Measurements from ENCODE around the gene GSG1L.

The GSG1L gene

DNA sequence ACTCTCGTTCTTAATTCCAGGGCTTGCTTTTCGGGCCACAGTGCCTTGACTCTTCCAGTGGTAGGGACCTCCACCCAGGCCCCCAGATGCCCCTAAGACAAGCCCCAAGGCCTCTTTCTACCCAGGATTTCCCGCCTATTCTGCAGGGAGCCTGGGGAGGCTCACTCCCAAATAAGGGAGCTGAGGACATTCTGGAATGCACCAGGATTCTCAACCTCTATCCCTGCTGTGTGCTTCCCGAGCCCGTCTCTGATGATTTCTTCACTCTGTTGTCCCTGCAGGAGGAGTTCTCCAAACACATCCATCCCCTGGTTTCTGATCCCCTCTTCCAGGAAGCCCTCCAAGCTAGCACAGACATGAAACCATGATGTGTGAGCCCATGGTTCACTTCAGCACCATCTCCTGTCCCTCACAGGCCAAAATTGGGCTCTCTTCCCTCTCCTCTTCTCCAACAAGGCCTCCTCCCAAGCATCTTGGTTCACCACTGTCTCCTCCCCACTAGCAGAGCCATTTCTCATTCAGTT, 257.6 kb downstream of the GSG1L start:
- H3K4me3 ChIP-seq (ENCODE audit: low read depth, low read length): no peak overlapping the region
- TF ChIP-seq, protein P1, sequence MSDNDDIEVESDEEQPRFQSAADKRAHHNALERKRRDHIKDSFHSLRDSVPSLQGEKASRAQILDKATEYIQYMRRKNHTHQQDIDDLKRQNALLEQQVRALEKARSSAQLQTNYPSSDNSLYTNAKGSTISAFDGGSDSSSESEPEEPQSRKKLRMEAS (IDR thresholded peaks at IDR 0.05; ENCODE audit: low read depth, low read length): no peak
- TF ChIP-seq MYC (IDR thresholded peaks at IDR 0.05; ENCODE audit: low read depth, low read length): no peak
- no peak for TF ChIP-seq POLR2A (IDR thresholded peaks at IDR 0.05; ENCODE audit: extremely low read depth, insufficient read length)
- no peak for TF ChIP-seq CTCF (IDR thresholded peaks at IDR 0.05; ENCODE audit: low read depth, low read length)
- DNase-seq (ENCODE audit: low read depth): no peak

- DNase-seq (ENCODE audit: low read depth): peak; percentile 14
- no peak for TF ChIP-seq MYC (IDR thresholded peaks at IDR 0.05; ENCODE audit: low read depth, low read length)
- TF ChIP-seq CTCF (IDR thresholded peaks at IDR 0.05; ENCODE audit: low read depth, low read length): no peak
- TF ChIP-seq, protein P1 (IDR thresholded peaks at IDR 0.05; ENCODE audit: low read depth, low read length): no peak
- TF ChIP-seq POLR2A (IDR thresholded peaks at IDR 0.05; ENCODE audit: extremely low read depth, insufficient read length): no peak
- H3K4me3 ChIP-seq (ENCODE audit: low read depth, low read length): no peak overlapping the region
Observed at GRCh38 chr16:27803775-27804549, 259.6 kb downstream of the GSG1L start.

GRCh38 chr16:27802664-27803439, 260.7 kb downstream of the GSG1L start:
- no peak for DNase-seq (ENCODE audit: low read depth)
- no peak overlapping the region for H3K4me3 ChIP-seq (ENCODE audit: low read depth, low read length)
- no peak for TF ChIP-seq POLR2A (IDR thresholded peaks at IDR 0.05; ENCODE audit: extremely low read depth, insufficient read length)
- no peak for TF ChIP-seq CTCF (IDR thresholded peaks at IDR 0.05; ENCODE audit: low read depth, low read length)
- TF ChIP-seq, protein P1 (IDR thresholded peaks at IDR 0.05; ENCODE audit: low read depth, low read length): no peak
- TF ChIP-seq MYC (IDR thresholded peaks at IDR 0.05; ENCODE audit: low read depth, low read length): no peak

GRCh38 chr16:27801289-27801945, 262.1 kb downstream of the GSG1L start:
- H3K4me3 ChIP-seq (ENCODE audit: low read depth, low read length): no peak overlapping the region

More at GRCh38 chr16:27801289-27801945, 262.1 kb downstream of the GSG1L start:
- TF ChIP-seq POLR2A (IDR thresholded peaks at IDR 0.05; ENCODE audit: extremely low read depth, insufficient read length) (no peak), CTCF (IDR thresholded peaks at IDR 0.05; ENCODE audit: low read depth, low read length) (no peak), MYC (IDR thresholded peaks at IDR 0.05; ENCODE audit: low read depth, low read length) (no peak)
- TF ChIP-seq, protein P1 (IDR thresholded peaks at IDR 0.05; ENCODE audit: low read depth, low read length): no peak
- DNase-seq (ENCODE audit: low read depth): no peak

Measured in NB4 (cell line).